H1 (cell line): ENCODE data around the gene MT1B. TPM values are rescaled to one million over a fixed set of nuclear protein-coding genes. Genes with fewer than 3 reads are reported as not detected.

Experiments used
- BACH1 ChIP-seq: IDR thresholded peaks from 2 replicates; pipeline ENCODE4 v1.6.1; 2012; ENCODE audit warnings: low read length, improper control_type of control experiment
- CBX5 ChIP-seq: fragments of 300-800, 300-1000 bp; sonication (generic); IDR thresholded peaks from 2 replicates; pipeline ENCODE4 v1.7.1; 2016; ENCODE audit warnings: antibody characterized with exemption, low read length, low read depth
- CHD1 ChIP-seq: IDR thresholded peaks from 2 replicates; pipeline ENCODE4 v1.6.1; 2012; ENCODE audit warnings: low read depth, low read length, improper control_type of control experiment
- HDAC6 ChIP-seq: IDR thresholded peaks from one replicate; pipeline ENCODE4 v1.7.1; 2012; ENCODE audit warnings: low read depth, mild to moderate bottlenecking, inconsistent platforms, low read length, moderate library complexity
- JUND ChIP-seq: IDR thresholded peaks from 2 replicates; pipeline ENCODE4 v1.6.1; 2011; ENCODE audit warnings: mild to moderate bottlenecking, improper control_type of control experiment, low read length
- KDM4A ChIP-seq: IDR thresholded peaks from one replicate; pipeline ENCODE4 v1.7.1; 2012; ENCODE audit warnings: low read depth, mild to moderate bottlenecking, moderate library complexity, low read length, inconsistent platforms; ENCODE audit not compliant: severe bottlenecking
- NANOG ChIP-seq: IDR thresholded peaks from 2 replicates; pipeline ENCODE4 v1.6.1; 2011; ENCODE audit warnings: low read length, low read depth, mild to moderate bottlenecking, inconsistent platforms; ENCODE audit not compliant: insufficient read depth, poor library complexity, severe bottlenecking
- POLR2AphosphoS5 ChIP-seq: IDR thresholded peaks from 2 replicates; pipeline ENCODE4 v1.6.1; 2011; ENCODE audit warnings: low read depth, low read length
- RBBP5 ChIP-seq: IDR thresholded peaks from 2 replicates; pipeline ENCODE4 v1.7.1; 2012; ENCODE audit warnings: low read depth, mild to moderate bottlenecking, inconsistent platforms, low read length, moderate library complexity, borderline replicate concordance
- SAP30 ChIP-seq: fragments of 300-600 bp; sonication (generic); IDR thresholded peaks from 2 replicates; pipeline ENCODE4 v1.7.1; 2012; ENCODE audit warnings: low read length, moderate library complexity, mild to moderate bottlenecking, inconsistent platforms; ENCODE audit not compliant: insufficient read depth, insufficient replicate concordance
- SIN3A ChIP-seq, 2 experiments: IDR thresholded peaks in 1 of 2; conservative IDR thresholded peaks in 1 of 2; 2 replicates each; pipeline ENCODE4 v1.6.1; 2011 to 2012; ENCODE audit warnings: low read length in 2 of 2, improper control_type of control experiment in 1 of 2, low read depth in 1 of 2, mild to moderate bottlenecking in 1 of 2
- SP2 ChIP-seq: IDR thresholded peaks from 2 replicates; pipeline ENCODE4 v1.6.1; 2012; ENCODE audit warnings: mild to moderate bottlenecking, low read length, inconsistent platforms
- SP4 ChIP-seq: IDR thresholded peaks from 2 replicates; pipeline ENCODE4 v1.6.1; 2012; ENCODE audit warnings: low read length, inconsistent platforms
- SUZ12 ChIP-seq: fragments of 200-600 bp; sonication (generic); IDR thresholded peaks from 2 replicates; pipeline ENCODE4 v1.6.1; 2012; ENCODE audit warnings: mild to moderate bottlenecking, inconsistent platforms, low read length, moderate library complexity, mixed read lengths
- TAF7 ChIP-seq: optimal IDR thresholded peaks from 2 replicates; pipeline ENCODE3; 2011; ENCODE audit warnings: low read depth, mild to moderate bottlenecking, inconsistent platforms, low read length, moderate library complexity, borderline replicate concordance
- polyA plus RNA-seq, 7 experiments: library from polyadenylated mRNA; depleted of rRNA in 3 of 7; stranded (reverse) in 5 of 7; unstranded in 2 of 7; fragments of >200 nt in 5 of 7; fragments of 200-250 nt in 2 of 7; gene quantifications; 1 replicate in 5 of 7; 2 replicates in 1 of 7; 4 replicates in 1 of 7; pipeline versions ENCODE4 v1.2.1 to v1.2.3, GENCODE V29; 2011 to 2013; ENCODE audit warnings: missing spikeins in 2 of 7, mixed read lengths in 2 of 7
- total RNA-seq: library from RNA; stranded (reverse); fragmentation: NEBNext Ultra II Directional; extraction: Animal tissue kit (Norgen Biotek cat#: 25700); gene quantifications from 2 replicates; pipeline ENCODE4 v1.2.1, GENCODE V29; 2021

Gene MT1B
- total and polyA plus RNA-seq, 2 of the 8 experiments (the other 6 are each of a cell fraction or from before 2014, with no cell fraction given): not detected

DNA sequence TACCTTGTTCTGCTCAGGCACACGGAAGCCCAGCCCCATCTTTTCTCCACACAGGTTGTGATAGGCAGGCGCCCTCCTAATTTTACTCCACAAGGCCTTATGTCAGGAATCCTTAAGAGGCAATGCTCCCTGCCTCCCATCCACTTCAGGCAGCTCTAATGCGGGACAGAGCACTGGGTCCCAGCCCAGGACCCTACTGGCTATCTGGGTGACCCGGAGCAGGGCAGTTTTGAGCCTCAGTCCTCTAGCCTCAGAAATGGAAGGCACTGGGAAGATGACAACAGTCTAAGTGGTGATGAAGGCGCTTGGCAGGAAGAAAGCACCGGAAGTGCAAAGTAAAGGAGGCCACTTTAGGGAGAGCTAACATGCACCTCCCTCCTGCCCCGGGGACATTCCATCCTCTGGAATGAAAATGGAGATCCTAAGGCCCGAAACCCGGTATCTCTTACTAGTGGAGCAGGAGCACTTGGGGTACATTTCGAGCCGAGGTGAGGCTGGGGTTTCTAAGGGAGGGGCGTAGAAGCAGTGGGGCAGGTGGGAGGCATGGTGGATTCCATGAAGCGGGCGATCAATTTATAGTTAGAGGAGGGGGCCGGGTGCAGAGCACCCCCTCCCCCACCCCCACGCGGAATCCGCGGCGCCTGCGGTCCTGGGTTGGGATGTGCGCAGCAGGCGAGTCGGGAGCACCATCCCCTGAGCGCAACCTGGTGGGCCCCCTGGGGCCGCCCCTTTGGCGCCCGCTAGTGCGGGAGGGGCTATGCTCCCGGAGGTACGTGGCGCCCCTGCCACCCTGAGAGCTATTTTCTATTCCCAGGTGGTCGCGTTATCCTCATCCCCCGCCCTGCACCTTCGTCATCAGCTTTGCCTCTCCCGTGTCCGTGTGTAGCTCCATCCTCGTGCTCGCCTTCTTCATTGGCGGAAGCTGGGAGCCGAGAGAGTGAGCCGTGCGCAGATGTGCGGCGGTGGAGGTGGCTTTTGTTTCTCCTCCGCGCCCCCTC lies 11.0 kb downstream of the MT1B start (continued):
- TF ChIP-seq HDAC6 (no peak), SAP30 (no peak), SUZ12 (peak; percentile 51), NANOG (no peak), CHD1 (no peak), BACH1 (no peak), POLR2AphosphoS5 (no peak), KDM4A (peak; percentile 84), JUND (no peak), SP2 (no peak), TAF7 (no peak), SIN3A (conservative IDR thresholded peaks at IDR 0.05 in 1 of 2, IDR thresholded peaks at IDR 0.05 in 1 of 2; ENCODE audit: low read depth in 1 of 2, low read length in 2 of 2) (no peak), CBX5 (no peak), SP4 (no peak), RBBP5 (no peak)
